ENCODE results near the gene JAKMIP2.

Gene JAKMIP2

DNA sequence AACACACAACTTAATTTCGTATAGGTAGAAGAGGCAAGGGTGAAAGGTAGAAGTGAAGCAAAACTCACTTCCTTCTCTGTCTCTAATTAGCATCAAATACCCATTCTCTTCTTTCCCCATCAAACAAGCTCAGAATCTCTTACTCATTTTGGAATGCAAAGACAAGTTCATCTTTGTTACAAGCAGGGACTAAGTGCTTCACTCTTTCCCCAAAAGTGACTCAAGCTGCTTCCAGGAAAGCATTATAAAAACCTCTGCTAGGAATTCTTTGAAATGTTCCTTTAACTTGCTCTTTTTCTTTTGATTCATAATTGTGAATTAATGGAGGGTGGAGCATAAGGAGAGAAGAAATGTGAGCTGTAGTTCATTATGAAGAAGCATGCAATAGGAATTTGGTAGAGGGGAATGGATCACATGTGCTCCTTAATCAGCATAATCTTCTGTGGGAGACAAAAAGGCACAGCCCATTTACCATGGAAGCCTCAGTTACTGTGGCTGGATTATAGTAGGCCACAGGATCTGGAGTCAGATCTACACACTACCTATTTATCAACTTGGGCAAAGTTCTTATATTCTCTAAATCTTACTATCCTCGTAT, 163.1 kb downstream of the JAKMIP2 start:
- H3K9me2 ChIP-seq (replicated peaks; ENCODE audit: insufficient read depth, low read length) = 0 out of 2 replicates have a peak, but pooled peaks cover 4% of the 10 kb centered on the region
- no peaks in the 10 kb centered on the region for H3K27me3 ChIP-seq (ENCODE audit: low read length)
- TF ChIP-seq EZH2phosphoT487 (conservative IDR thresholded peaks at IDR 0.05; ENCODE audit: low read length) (no peak), CTCF (IDR thresholded peaks at IDR 0.05; ENCODE audit: insufficient read depth, low read length, poor library complexity, severe bottlenecking) (no peak)
- H3K36me3 ChIP-seq (ENCODE audit: low read length) = no peaks in the 10 kb centered on the region
- no peaks in the 10 kb centered on the region for H3K9me3 ChIP-seq (ENCODE audit: insufficient read depth, low read length)
- no peak overlapping the region for H3K27ac ChIP-seq (ENCODE audit: low read depth, low read length)
- H3K4me2 ChIP-seq (ENCODE audit: low read depth, low read length, poor library complexity, severe bottlenecking) = no peak overlapping the region
- H3K4me3 ChIP-seq (ENCODE audit: insufficient read depth, low read length, poor library complexity, severe bottlenecking) = no peak overlapping the region
- H4K20me1 ChIP-seq (ENCODE audit: low read depth, low read length) = no peaks in the 10 kb centered on the region
- H3K9ac ChIP-seq (ENCODE audit: low read length) = no peak overlapping the region
- H3K79me2 ChIP-seq (ENCODE audit: insufficient read depth, low read length) = no peaks in the 10 kb centered on the region
- no peaks in the 10 kb centered on the region for H3F3A ChIP-seq (ENCODE audit: insufficient read depth)
- H2AFZ ChIP-seq (ENCODE audit: low read depth, low read length, severe bottlenecking) = no peak overlapping the region

DNA sequence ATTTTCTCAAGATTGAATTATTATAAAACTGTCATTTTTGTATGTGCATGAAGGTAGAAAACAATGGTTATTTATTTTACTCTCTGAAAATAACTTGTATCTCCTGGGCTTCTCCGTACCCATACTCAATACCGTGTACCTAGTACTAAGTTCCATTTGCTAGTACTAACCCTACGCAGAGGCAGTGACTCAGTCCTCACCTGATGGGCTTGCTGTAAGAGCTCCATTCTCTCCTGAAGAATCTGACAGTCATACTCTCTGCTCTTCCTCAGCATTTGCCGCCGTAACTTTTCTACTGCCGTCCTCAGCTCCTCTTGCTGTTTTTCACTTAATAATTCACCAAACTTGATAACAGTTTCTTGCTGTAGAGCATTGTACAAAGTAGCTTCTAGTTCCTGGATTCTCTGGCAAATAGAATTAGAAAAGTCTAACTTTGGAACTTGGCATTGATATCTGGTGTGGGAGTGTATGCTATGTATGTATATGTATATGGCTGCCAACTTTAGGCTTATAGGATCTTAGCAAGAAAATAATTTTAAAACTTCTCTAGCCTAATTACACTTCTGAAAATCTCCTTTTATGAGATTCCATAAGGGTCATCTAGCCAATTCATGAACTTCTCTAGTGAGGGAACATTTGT, 164.7 kb downstream of the JAKMIP2 start:
- Histone ChIP-seq H3K27ac (ENCODE audit: low read depth, low read length) (no peak overlapping the region), H3K27me3 (ENCODE audit: low read length) (no peaks in the 10 kb centered on the region), H3K9ac (ENCODE audit: low read length) (no peak overlapping the region), H2AFZ (ENCODE audit: low read depth, low read length, severe bottlenecking) (no peak overlapping the region), H3K4me2 (ENCODE audit: low read depth, low read length, poor library complexity, severe bottlenecking) (no peak overlapping the region), H3F3A (ENCODE audit: insufficient read depth) (no peaks in the 10 kb centered on the region), H4K20me1 (ENCODE audit: low read depth, low read length) (no peaks in the 10 kb centered on the region), H3K9me2 (replicated peaks; ENCODE audit: insufficient read depth, low read length) (0 out of 2 replicates have a peak, but pooled peaks cover 4% of the 10 kb centered on the region), H3K36me3 (ENCODE audit: low read length) (no peaks in the 10 kb centered on the region), H3K4me3 (ENCODE audit: insufficient read depth, low read length, poor library complexity, severe bottlenecking) (no peak overlapping the region), H3K79me2 (ENCODE audit: insufficient read depth, low read length) (no peaks in the 10 kb centered on the region), H3K9me3 (ENCODE audit: insufficient read depth, low read length) (no peaks in the 10 kb centered on the region)
- TF ChIP-seq EZH2phosphoT487 (conservative IDR thresholded peaks at IDR 0.05; ENCODE audit: low read length) = no peak
- TF ChIP-seq CTCF (IDR thresholded peaks at IDR 0.05; ENCODE audit: insufficient read depth, low read length, poor library complexity, severe bottlenecking) = no peak

DNA sequence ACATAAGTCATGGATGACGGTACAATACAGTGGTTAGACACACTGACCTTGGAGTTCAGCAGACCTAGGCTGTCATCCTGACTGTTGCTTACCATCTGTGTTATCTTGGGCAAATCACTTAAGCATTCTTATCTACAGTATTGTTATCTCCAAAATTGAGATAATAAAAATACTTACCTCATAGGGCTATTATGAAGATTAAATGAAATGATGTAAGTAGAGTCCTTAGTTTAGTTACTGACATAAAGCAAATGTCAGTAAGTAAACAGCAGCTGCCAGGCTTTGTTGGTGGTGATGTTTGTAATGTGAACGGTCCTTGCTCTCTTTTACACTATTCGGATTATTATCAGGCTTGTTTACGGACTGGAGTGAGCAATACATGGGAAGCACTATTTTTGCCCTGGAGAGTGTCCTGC, 165.3 kb downstream of the JAKMIP2 start:
- H3K79me2 ChIP-seq (ENCODE audit: insufficient read depth, low read length) = no peaks in the 10 kb centered on the region
- H4K20me1 ChIP-seq (ENCODE audit: low read depth, low read length) = no peaks in the 10 kb centered on the region
- no peak overlapping the region for H3K27ac ChIP-seq (ENCODE audit: low read depth, low read length)
- no peaks in the 10 kb centered on the region for H3K36me3 ChIP-seq (ENCODE audit: low read length)
- no peak overlapping the region for H3K4me2 ChIP-seq (ENCODE audit: low read depth, low read length, poor library complexity, severe bottlenecking)
- no peaks in the 10 kb centered on the region for H3F3A ChIP-seq (ENCODE audit: insufficient read depth)
- no peaks in the 10 kb centered on the region for H3K27me3 ChIP-seq (ENCODE audit: low read length)
- H3K9me2 ChIP-seq (replicated peaks; ENCODE audit: insufficient read depth, low read length) = 0 out of 2 replicates have a peak, but pooled peaks cover 4% of the 10 kb centered on the region
- TF ChIP-seq EZH2phosphoT487 (conservative IDR thresholded peaks at IDR 0.05; ENCODE audit: low read length) = no peak
- no peak for TF ChIP-seq CTCF (IDR thresholded peaks at IDR 0.05; ENCODE audit: insufficient read depth, low read length, poor library complexity, severe bottlenecking)
- no peak overlapping the region for H3K4me3 ChIP-seq (ENCODE audit: insufficient read depth, low read length, poor library complexity, severe bottlenecking)
- H3K9ac ChIP-seq (ENCODE audit: low read length) = no peak overlapping the region
- H2AFZ ChIP-seq (ENCODE audit: low read depth, low read length, severe bottlenecking) = no peak overlapping the region
- no peaks in the 10 kb centered on the region for H3K9me3 ChIP-seq (ENCODE audit: insufficient read depth, low read length)

Data from SU-DHL-6 (cell line).